GM06990 (cell line): Measurements from ENCODE around the gene CD96.
A peak's percentile ranks its signal among the peaks of the same experiment; 100 is the strongest.

Source experiments
- DNase-seq: peaks from one replicate; pipeline ENCODE4 v3.0.0-alpha.2; 2011; ENCODE audit not compliant: insufficient read length; ENCODE audit errors: extremely low read depth
- H3K27me3 ChIP-seq: replicated peaks from 2 replicates; pipeline ENCODE4 v1.6.0; 2011; ENCODE audit warnings: low read length; ENCODE audit not compliant: control insufficient read depth, insufficient read depth
- H3K36me3 ChIP-seq: 2 replicates; pipeline ENCODE4 v1.5.1; 2011; ENCODE audit warnings: low read length; ENCODE audit not compliant: control insufficient read depth, insufficient read depth
- H3K4me3 ChIP-seq: replicated peaks from 2 replicates; pipeline ENCODE4 v1.5.1; 2011; ENCODE audit warnings: low read depth, mild to moderate bottlenecking, control low read depth, low read length
- CTCF ChIP-seq: IDR thresholded peaks from 2 replicates; pipeline ENCODE4 v1.5.1; 2011; ENCODE audit warnings: low read length, control low read depth, mild to moderate bottlenecking, inconsistent platforms; ENCODE audit not compliant: insufficient read depth, poor library complexity, severe bottlenecking

The CD96 gene

GRCh38 chr3:111534701-111535100 lies 7.3 kb upstream of the CD96 start:
- no peak for DNase-seq
- H3K27me3 ChIP-seq: no peaks in the 10 kb centered on the region; the same call in 1 of the 2 replicates
- TF ChIP-seq CTCF: no peak
- no peak overlapping the region for H3K4me3 ChIP-seq
- no peaks in the 10 kb centered on the region for H3K36me3 ChIP-seq

GRCh38 chr3:111538111-111538510 lies 3.9 kb upstream of the CD96 start:
- Histone ChIP-seq H3K4me3 (no peak overlapping the region), H3K27me3 (no peaks in the 10 kb centered on the region; the same call in 1 of the 2 replicates), H3K36me3 (no peaks in the 10 kb centered on the region)
- DNase-seq: no peak
- no peak for TF ChIP-seq CTCF

- DNase-seq: no peak
- TF ChIP-seq CTCF: no peak
- Histone ChIP-seq H3K27me3 (no peaks in the 10 kb centered on the region; the same call in 1 of the 2 replicates), H3K36me3 (no peaks in the 10 kb centered on the region), H3K4me3 (no peak overlapping the region)
Measured at GRCh38 chr3:111538681-111539083, 3.3 kb upstream of the CD96 start.

GRCh38 chr3:111539351-111540331 lies 2.4 kb upstream of the CD96 start:
- H3K4me3 ChIP-seq: no peak overlapping the region
- TF ChIP-seq CTCF: peak; percentile 85
- H3K27me3 ChIP-seq: no peaks in the 10 kb centered on the region
- peak; percentile 15 for DNase-seq
- no peaks in the 10 kb centered on the region for H3K36me3 ChIP-seq

GRCh38 chr3:111541391-111541790 lies 606 bp upstream of the CD96 start:
- H3K36me3 ChIP-seq: no peaks in the 10 kb centered on the region
- TF ChIP-seq CTCF: no peak
- H3K4me3 ChIP-seq: no peak overlapping the region
- no peak for DNase-seq
- no peaks in the 10 kb centered on the region for H3K27me3 ChIP-seq
